Tibial nerve (tissue), 4 donors: Measurements from ENCODE around the gene PARM1.

Experiments used
- EP300 ChIP-seq, 2 donors: sonication (generic); formaldehyde crosslinking; IDR thresholded peaks; one replicate each; pipeline ENCODE4 v1.6.1; 2017; ENCODE audit warnings: antibody characterized with exemption in 2 of 2, mild to moderate bottlenecking in 1 of 2
- POLR2A ChIP-seq, 2 donors: fragments of 450-650 bp; IDR thresholded peaks; one replicate each; pipeline ENCODE4 v1.6.1; 2017; ENCODE audit warnings: antibody characterized with exemption in 2 of 2, mild to moderate bottlenecking in 2 of 2, moderate library complexity in 2 of 2
- TF ChIP-seq, protein P1 (sequence below), 5 experiments: fragments of 200-600 bp in 3 of 5; fragments of 450-650 bp in 2 of 5; sonication (generic) in 3 of 5; IDR thresholded peaks; one replicate each; pipeline ENCODE4 v1.5.1; 2016 to 2019; ENCODE audit warnings: antibody characterized with exemption in 5 of 5, mild to moderate bottlenecking in 3 of 5, moderate library complexity in 2 of 5

DNA sequence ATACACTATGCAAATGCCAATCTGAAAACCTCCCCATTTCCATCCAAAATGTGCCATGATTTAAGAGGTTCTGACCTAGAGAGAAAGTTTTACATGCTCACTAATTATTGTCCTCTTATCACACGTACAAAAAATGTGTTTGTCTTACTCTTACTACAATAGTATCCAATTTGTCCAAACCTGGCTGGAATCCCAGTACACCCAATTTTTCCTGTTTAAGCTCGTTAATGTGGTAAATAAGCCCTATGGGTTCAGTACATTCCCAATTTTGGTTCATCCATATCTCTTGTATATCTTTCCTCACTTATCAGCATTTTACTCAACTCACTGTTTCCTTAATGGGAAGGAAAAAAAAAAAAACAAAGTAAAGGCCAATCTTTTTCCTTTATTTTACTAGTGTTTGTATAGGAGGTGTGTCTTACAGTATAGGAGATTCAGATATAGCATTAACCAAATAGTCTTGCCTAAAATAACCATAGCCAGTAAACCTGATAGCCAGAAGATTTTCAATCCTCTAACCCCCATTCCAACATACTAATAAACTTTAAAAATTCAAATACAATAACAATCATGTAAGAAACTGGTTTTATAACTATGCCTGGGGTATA, 109.8 kb downstream of the PARM1 start:
- TF ChIP-seq POLR2A (IDR thresholded peaks at IDR 0.05), result no peak
- TF ChIP-seq, protein P1, sequence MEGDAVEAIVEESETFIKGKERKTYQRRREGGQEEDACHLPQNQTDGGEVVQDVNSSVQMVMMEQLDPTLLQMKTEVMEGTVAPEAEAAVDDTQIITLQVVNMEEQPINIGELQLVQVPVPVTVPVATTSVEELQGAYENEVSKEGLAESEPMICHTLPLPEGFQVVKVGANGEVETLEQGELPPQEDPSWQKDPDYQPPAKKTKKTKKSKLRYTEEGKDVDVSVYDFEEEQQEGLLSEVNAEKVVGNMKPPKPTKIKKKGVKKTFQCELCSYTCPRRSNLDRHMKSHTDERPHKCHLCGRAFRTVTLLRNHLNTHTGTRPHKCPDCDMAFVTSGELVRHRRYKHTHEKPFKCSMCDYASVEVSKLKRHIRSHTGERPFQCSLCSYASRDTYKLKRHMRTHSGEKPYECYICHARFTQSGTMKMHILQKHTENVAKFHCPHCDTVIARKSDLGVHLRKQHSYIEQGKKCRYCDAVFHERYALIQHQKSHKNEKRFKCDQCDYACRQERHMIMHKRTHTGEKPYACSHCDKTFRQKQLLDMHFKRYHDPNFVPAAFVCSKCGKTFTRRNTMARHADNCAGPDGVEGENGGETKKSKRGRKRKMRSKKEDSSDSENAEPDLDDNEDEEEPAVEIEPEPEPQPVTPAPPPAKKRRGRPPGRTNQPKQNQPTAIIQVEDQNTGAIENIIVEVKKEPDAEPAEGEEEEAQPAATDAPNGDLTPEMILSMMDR (IDR thresholded peaks at IDR 0.05), result no peak
- TF ChIP-seq EP300 (IDR thresholded peaks at IDR 0.05), result no peak
